Activated CD8-positive, alpha-beta memory T cell treated with anti-CD3 and anti-CD28 coated beads for 1 hour (primary cell): ENCODE measurements around the gene NRG2.

Experiments
- DNase-seq, 2 donors: peaks; one replicate each; pipeline ENCODE4 v3.0.0-alpha.2; 2020; ENCODE audit warnings: low read depth in 1 of 2; ENCODE audit errors: extremely low read depth in 1 of 2

Gene NRG2

DNA sequence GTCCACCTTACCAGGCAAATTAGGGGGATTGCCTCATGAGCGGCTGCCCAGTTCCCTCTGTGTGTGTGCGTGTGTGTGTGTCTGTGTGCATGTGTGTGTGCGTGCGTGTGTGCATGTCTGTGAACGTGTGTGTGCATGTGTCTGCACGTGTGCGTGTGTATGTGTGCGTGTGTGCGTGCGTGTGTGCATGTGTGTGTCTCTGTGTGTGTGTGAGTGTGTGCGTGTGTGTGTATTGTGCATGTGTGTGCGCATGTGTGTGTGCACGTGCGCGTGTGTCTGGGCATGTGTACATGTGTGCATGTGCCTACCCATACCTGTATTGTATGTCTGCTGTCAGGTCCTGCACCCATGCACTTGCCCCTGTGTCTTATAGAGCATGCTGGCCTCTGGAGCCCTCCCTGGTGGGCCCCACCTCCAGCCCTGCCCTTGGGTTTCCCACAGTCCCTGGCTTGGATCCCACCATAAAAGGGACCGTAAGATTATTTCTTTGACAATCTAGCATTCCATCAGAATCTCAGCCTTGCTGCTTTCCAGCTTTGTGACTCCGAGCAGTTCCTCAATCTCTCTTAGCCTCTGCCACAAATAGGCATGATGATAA lies 238.2 kb downstream of the NRG2 start:
- no peak for DNase-seq

DNA sequence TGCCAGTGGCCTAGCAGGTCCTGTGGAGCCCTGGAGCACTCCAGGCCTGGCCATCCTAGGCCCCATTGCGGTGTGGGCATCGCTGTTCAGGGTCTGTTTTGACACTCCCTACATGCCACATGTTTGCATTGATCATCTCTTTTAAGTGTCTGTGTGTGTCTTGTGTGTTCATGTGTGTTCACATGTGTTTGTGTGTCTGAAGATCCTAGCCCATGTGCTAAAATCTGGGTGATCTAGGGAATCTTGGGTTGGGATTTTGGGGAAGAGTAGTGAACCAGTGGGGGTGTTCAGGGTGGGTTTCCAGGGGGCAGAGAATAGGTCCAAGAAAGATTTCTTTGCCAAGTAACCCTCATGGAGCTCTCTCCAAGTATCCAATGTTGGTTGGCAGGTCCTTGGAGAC lies 239.1 kb downstream of the NRG2 start:
- no peak for DNase-seq

DNA sequence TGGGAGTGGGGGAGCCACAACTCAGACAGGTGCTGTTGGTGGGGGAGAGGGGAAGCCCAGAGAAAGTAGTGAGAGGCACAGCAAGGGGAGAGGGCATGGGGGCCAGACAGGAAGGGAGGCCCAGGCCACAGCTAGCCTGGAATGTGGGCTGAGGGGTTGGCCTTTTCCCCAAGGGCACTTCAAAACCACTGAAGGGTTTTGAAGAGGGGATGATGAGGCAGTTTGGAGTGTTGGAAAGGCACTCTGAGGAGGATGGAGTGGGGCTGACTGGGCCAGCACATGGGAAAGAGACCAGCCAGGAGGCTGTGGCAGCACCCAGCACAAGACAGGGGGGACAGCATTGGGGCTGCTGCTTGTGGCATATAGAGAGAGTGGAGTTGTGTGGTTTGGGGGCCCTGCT lies 243.7 kb downstream of the NRG2 start:
- DNase-seq, result no peak

- DNase-seq, result no peak
Observed at GRCh38 chr5:139798883-139799282, 244.2 kb downstream of the NRG2 start.

DNA sequence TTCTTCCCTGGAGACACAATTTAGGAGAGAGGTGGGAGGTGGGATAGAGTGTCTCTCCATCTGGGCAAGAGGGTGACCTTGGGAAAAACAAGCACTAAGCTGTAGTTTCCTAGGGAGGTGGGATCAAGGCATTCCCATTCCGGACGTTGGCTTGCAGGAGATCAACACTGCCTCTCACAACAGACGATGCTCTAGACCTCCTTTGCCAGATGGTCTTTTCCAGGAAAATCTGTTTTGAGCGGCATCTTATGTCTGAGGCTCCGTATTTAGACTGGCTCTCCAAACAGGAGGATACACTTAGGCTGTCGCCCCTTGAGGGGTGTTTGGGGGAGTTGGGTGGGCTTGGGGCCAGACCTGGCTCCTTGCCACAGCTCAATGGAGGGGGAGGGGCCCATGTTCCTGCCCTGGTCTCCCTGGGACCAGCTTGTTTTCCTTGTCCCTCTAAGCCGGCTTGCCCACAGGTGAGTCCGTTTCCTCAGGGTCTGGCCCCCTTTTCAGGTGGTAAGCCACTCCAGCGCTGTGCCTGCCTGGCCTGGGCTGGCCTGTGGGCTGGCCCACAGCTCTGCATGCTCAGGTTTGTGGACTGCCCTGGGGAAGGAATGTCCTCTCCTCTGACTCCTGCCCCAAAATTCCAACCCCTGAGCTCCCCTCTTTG lies 245.1 kb downstream of the NRG2 start:
- DNase-seq, result no peak

GRCh38 chr5:139797335-139797734 lies 245.8 kb downstream of the NRG2 start:
- no peak for DNase-seq
